Tibial nerve (tissue), 4 donors: ENCODE data around the gene SULT1A1. TPM values are rescaled to one million over a fixed set of nuclear protein-coding genes. Genes with fewer than 3 reads are reported as not detected.

Source experiments
- DNase-seq, 2 donors: peaks; one replicate each; pipeline ENCODE4 v3.0.0-alpha.2; 2019; ENCODE audit warnings: low spot score in 2 of 2
- H3K27ac ChIP-seq, 4 donors: fragments of 200-600 bp; sonication (generic) in 3 of 4; one replicate each; pipeline ENCODE4 v1.5.1; 2017 to 2019; ENCODE audit warnings: mild to moderate bottlenecking in 1 of 4
- H3K27me3 ChIP-seq, 2 donors: fragments of 200-600 bp; sonication (generic) in 1 of 2; one replicate each; pipeline versions ENCODE4 v1.5.1 to v1.6.0; 2017 to 2019
- H3K36me3 ChIP-seq, 3 donors: fragments of 200-600 bp; sonication (generic); one replicate each; pipeline ENCODE4 v1.5.1; 2018 to 2019
- H3K4me1 ChIP-seq, 4 donors: fragments of 200-600 bp; sonication (generic) in 3 of 4; one replicate each; pipeline ENCODE4 v1.5.1; 2017 to 2019
- H3K4me3 ChIP-seq, 4 donors: fragments of 200-600 bp; sonication (generic) in 3 of 4; one replicate each; pipeline ENCODE4 v1.5.1; 2017 to 2019; ENCODE audit warnings: mild to moderate bottlenecking in 1 of 4, moderate library complexity in 1 of 4
- H3K9me3 ChIP-seq, 4 donors: fragments of 200-600 bp; sonication (generic) in 3 of 4; one replicate each; pipeline ENCODE4 v1.5.1; 2017 to 2019
- CTCF ChIP-seq, 5 experiments: fragments of 200-600 bp in 3 of 5; fragments of 450-650 bp in 2 of 5; sonication (generic) in 3 of 5; IDR thresholded peaks; one replicate each; pipeline ENCODE4 v1.5.1; 2016 to 2019; ENCODE audit warnings: antibody characterized with exemption in 5 of 5, mild to moderate bottlenecking in 3 of 5, moderate library complexity in 2 of 5
- EP300 ChIP-seq, 2 donors: sonication (generic); formaldehyde crosslinking; IDR thresholded peaks; one replicate each; pipeline ENCODE4 v1.6.1; 2017; ENCODE audit warnings: antibody characterized with exemption in 2 of 2, mild to moderate bottlenecking in 1 of 2
- POLR2A ChIP-seq, 2 donors: fragments of 450-650 bp; IDR thresholded peaks; one replicate each; pipeline ENCODE4 v1.6.1; 2017; ENCODE audit warnings: antibody characterized with exemption in 2 of 2, mild to moderate bottlenecking in 2 of 2, moderate library complexity in 2 of 2
- WGBS, 2 donors: methylation state at CpG; one replicate each; pipeline ENCODE4 v1.1.5; 2018; 5-methylcytosine and 5-hydroxymethylcytosine counted together
- total RNA-seq, 4 donors: library from RNA; depleted of rRNA; stranded (reverse); fragments of >200 nt; gene quantifications; one replicate each; pipeline ENCODE4 v1.1.0, GENCODE V29; 2016

Gene SULT1A1
- total RNA-seq, 4 donors from 2014 or later: 30.9 to 59.8 (median 43.7) TPM

GRCh38 chr16:28574925-28575324, 34.9 kb downstream of the SULT1A1 start:
- H3K4me1 ChIP-seq: peaks cover 0 to 18% (median 0%) of the 10 kb centered on the region in 4 donors
- TF ChIP-seq CTCF (IDR thresholded peaks at IDR 0.05): no peak
- no peak for TF ChIP-seq POLR2A (IDR thresholded peaks at IDR 0.05)
- no peak for TF ChIP-seq EP300 (IDR thresholded peaks at IDR 0.05)
- H3K27me3 ChIP-seq: no peaks in the 10 kb centered on the region
- no peak overlapping the region for H3K27ac ChIP-seq
- H3K4me3 ChIP-seq: no peak overlapping the region
- H3K9me3 ChIP-seq: no peaks in the 10 kb centered on the region
- no peak for DNase-seq
- 89 to 98% methylated on average over 2 of the region's 2 CpGs for WGBS, 2 donors
- H3K36me3 ChIP-seq: peaks cover 0 to 1% (median 0%) of the 10 kb centered on the region in 3 donors

DNA sequence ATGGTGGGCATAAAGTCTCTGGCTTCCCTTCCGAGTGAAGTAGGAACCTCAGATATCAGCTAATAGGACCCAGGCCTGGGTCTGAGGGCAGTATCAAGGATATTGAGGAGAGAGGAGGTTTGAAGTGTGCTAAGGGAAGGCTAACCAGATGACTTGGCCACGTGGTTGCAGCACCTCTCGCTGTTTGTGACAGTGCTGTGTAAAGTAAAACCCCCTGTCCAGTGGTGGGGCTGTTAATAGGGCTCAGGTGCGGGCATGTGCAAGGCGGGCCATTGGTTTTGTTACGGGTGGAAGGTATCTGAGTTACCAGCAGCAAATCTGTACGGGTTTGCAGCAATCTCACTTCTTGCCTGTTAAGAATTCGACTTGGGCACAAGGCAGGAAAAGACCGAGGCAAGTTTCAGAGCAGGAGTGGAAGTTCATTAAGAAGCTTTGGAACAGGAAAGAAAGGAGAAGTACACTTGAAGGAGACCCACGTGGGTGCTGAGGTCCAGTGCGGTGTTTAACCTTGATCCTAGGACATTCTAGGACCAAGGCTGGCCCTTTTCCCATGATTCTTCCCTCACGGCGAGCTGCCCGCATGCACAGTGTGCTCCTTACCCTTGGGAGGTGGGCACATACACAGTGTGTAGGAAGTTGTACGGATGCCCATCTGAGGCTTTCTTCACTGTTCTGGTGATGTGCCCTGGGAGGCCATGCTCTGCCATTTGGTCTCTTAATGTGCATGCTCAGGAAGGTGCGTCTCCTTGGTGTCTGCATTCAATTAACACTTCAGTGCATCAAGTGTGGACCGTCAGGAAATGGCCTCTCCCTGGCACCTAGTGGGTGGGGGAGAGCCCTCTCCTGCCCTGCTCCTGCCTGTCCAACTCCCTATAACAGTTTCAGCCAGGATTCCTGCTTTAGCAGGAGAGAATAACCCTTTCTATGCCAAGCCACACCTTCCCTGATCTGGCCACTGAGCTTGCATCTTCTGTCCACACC, 35.8 kb downstream of the SULT1A1 start:
- H3K9me3 ChIP-seq: no peaks in the 10 kb centered on the region
- H3K4me1 ChIP-seq: peaks cover 0 to 18% (median 0%) of the 10 kb centered on the region in 4 donors
- H3K27me3 ChIP-seq: no peaks in the 10 kb centered on the region
- H3K27ac ChIP-seq: no peak overlapping the region
- 71 to 83% methylated on average over 17 of the region's 17 CpGs for WGBS, 2 donors
- DNase-seq: no peak
- TF ChIP-seq POLR2A (IDR thresholded peaks at IDR 0.05) (no peak), CTCF (IDR thresholded peaks at IDR 0.05) (no peak), EP300 (IDR thresholded peaks at IDR 0.05) (no peak)
- H3K36me3 ChIP-seq: peaks cover 0 to 5% (median 0%) of the 10 kb centered on the region in 3 donors
- H3K4me3 ChIP-seq: no peak overlapping the region

DNA sequence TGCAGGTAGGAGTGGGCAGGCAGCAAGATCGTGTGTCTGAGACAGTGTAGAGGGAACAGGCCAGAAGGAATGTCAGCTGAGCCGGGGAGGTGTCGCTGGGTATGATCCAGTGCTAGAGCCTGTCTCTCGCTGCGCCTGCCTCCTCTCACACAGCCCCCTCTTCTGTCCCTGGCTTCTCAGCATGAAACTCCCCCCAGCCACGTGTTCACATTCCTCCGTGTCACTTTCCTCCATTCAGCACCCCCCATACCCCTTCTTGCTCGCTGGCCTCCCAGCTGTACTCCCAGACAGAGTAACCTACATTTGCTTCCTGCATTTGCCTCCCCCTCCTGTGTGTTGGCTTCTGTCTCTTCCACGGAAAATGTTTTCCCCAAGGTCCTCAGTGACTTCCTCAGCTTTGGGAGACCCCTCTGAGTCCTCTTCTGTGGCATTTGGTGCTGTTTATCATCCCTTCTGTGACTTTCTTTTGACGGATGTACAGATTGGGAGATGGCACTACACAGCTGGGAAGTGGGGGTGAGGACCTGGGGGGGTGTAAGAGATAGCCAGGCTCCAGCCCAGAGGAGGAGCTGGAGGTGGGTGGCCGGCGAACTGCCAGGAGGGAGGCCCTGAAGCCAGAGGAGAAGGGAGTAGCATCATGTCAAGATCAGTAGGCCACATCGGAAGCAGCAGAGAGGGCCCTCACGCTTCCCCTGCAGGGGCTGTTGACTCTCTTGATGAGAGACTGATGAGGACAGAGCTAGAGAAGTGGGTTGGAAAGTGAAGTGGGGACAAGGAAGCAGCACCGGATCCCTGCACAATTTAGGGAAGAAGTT, 36.9 kb downstream of the SULT1A1 start:
- 28 to 37% methylated on average over 15 of the region's 15 CpGs for WGBS, 2 donors

DNA sequence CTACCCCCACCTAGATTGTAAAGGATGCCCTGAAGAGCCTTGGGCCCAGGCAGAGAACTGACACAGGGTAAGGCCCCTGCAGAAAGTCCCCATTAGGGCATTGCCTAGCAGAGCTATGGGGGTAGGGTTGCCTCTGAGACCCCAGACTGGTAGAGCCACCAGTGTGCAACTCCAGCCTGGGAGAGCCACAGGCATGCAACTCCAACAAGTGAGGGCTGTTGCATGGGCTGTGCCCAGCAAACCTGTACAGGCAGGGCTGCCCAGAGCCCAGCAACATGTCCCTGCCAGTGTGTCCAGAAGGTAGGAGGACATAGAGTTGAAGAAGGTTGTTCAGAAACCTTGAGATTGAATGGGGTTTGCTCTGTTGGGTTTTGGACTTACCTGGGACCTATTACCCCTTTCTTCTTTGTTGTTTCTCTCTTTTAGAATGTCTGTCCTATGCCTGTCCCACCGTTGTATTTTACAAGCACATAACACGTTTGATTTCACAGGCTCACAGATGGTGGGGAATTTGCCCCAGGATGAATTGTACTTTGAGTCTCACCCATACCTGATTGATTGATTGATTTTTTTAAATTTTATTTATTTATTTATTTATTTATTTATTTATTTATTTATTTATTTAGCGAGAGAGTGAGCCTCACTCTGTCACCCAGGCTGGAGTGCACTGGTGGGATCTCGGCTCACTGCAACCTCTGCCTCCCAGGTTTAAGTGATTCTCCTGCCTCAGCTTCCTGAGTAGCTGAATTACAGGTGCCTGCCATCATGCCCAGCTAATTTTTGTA, 39.7 kb downstream of the SULT1A1 start:
- Histone ChIP-seq H3K4me1 (peaks cover 0 to 18% (median 0%) of the 10 kb centered on the region in 4 donors), H3K27me3 (no peaks in the 10 kb centered on the region), H3K36me3 (peaks cover 0 to 20% (median 0%) of the 10 kb centered on the region in 3 donors), H3K27ac (no peak overlapping the region), H3K4me3 (no peak overlapping the region), H3K9me3 (peaks cover 0 to 6% (median 0%) of the 10 kb centered on the region in 4 donors)
- WGBS, 2 donors: 95 to 96% methylated on average over 4 of the region's 4 CpGs
- TF ChIP-seq CTCF (IDR thresholded peaks at IDR 0.05) (no peak), POLR2A (IDR thresholded peaks at IDR 0.05) (no peak), EP300 (IDR thresholded peaks at IDR 0.05) (no peak)
- DNase-seq: no peak

More for the DNA sequence above, 36.9 kb downstream of the SULT1A1 start:
- no peak for DNase-seq
- peak overlapping the region in 1 of 4 donors; percentile 44 for H3K27ac ChIP-seq
- no peak for TF ChIP-seq CTCF (IDR thresholded peaks at IDR 0.05)
- TF ChIP-seq POLR2A (IDR thresholded peaks at IDR 0.05): no peak
- TF ChIP-seq EP300 (IDR thresholded peaks at IDR 0.05): no peak
- H3K4me1 ChIP-seq: peaks cover 0 to 18% (median 0%) of the 10 kb centered on the region in 4 donors
- H3K36me3 ChIP-seq: peaks cover 0 to 5% (median 0%) of the 10 kb centered on the region in 3 donors
- H3K4me3 ChIP-seq: no peak overlapping the region
- H3K9me3 ChIP-seq: no peaks in the 10 kb centered on the region
- no peaks in the 10 kb centered on the region for H3K27me3 ChIP-seq
